Measurements from ENCODE around the gene CAPNS2. TPM values are rescaled to one million over a fixed set of nuclear protein-coding genes. Genes with fewer than 3 reads are reported as not detected.
A peak's percentile ranks its signal among the peaks of the same experiment; 100 is the strongest.

The CAPNS2 gene
- total RNA-seq, 1 donor from 2014 or later = 0.35 TPM

GRCh38 chr16:55563797-55564196 lies 2.7 kb upstream of the CAPNS2 start:
- Mint-ChIP-seq H3K4me3 (ENCODE audit: unreplicated experiment) (no peak overlapping the region), H3K27ac (ENCODE audit: unreplicated experiment) (no peak overlapping the region), H3K9me3 (ENCODE audit: low read depth) (no peaks in the 10 kb centered on the region), H3K4me1 (ENCODE audit: low read depth) (peaks cover 32% of the 10 kb centered on the region), H3K27me3 (ENCODE audit: low read depth) (no peaks in the 10 kb centered on the region), H3K36me3 (ENCODE audit: low read depth) (peaks cover 3% of the 10 kb centered on the region)
- DNase-seq (ENCODE audit: low spot score) = no peak
- TF ChIP-seq, protein P1, sequence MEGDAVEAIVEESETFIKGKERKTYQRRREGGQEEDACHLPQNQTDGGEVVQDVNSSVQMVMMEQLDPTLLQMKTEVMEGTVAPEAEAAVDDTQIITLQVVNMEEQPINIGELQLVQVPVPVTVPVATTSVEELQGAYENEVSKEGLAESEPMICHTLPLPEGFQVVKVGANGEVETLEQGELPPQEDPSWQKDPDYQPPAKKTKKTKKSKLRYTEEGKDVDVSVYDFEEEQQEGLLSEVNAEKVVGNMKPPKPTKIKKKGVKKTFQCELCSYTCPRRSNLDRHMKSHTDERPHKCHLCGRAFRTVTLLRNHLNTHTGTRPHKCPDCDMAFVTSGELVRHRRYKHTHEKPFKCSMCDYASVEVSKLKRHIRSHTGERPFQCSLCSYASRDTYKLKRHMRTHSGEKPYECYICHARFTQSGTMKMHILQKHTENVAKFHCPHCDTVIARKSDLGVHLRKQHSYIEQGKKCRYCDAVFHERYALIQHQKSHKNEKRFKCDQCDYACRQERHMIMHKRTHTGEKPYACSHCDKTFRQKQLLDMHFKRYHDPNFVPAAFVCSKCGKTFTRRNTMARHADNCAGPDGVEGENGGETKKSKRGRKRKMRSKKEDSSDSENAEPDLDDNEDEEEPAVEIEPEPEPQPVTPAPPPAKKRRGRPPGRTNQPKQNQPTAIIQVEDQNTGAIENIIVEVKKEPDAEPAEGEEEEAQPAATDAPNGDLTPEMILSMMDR (IDR thresholded peaks at IDR 0.05) = no peak

DNA sequence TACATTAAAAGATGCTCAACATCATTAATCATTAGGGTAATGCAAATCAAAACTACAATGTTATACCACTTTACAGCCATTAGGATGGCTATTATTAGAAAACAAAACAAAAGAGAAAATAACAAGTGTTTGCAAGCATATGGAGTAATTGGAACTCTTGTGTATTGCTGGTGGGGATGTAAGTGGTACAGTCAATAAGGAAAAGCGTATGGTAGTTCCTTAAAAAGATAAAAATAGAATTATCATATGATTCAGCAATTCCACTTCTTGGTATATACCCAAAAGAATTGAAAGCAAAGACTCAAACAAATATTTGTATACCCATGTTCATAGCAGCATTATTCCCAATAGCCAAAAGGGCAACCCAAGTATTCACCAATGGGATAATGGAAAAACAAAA lies 1.4 kb upstream of the CAPNS2 start:
- TF ChIP-seq, protein P1 (IDR thresholded peaks at IDR 0.05) = no peak
- no peaks in the 10 kb centered on the region for H3K9me3 Mint-ChIP-seq (ENCODE audit: low read depth)
- no peaks in the 10 kb centered on the region for H3K27me3 Mint-ChIP-seq (ENCODE audit: low read depth)
- peaks cover 3% of the 10 kb centered on the region for H3K36me3 Mint-ChIP-seq (ENCODE audit: low read depth)
- DNase-seq (ENCODE audit: low spot score) = no peak
- no peak overlapping the region for H3K27ac Mint-ChIP-seq (ENCODE audit: unreplicated experiment)
- no peak overlapping the region for H3K4me3 Mint-ChIP-seq (ENCODE audit: unreplicated experiment)
- H3K4me1 Mint-ChIP-seq (ENCODE audit: low read depth) = peaks cover 29% of the 10 kb centered on the region

GRCh38 chr16:55567382-55567781 lies 898 bp downstream of the CAPNS2 start:
- Mint-ChIP-seq H3K36me3 (ENCODE audit: low read depth) (peaks cover 3% of the 10 kb centered on the region), H3K4me3 (ENCODE audit: unreplicated experiment) (no peak overlapping the region), H3K27me3 (ENCODE audit: low read depth) (no peaks in the 10 kb centered on the region), H3K4me1 (ENCODE audit: low read depth) (peaks cover 26% of the 10 kb centered on the region), H3K27ac (ENCODE audit: unreplicated experiment) (peak overlapping the region; percentile 72), H3K9me3 (ENCODE audit: low read depth) (no peaks in the 10 kb centered on the region)
- no peak for DNase-seq (ENCODE audit: low spot score)
- TF ChIP-seq, protein P1 (IDR thresholded peaks at IDR 0.05) = no peak

GRCh38 chr16:55568207-55568606 lies 1.7 kb downstream of the CAPNS2 start:
- peaks cover 26% of the 10 kb centered on the region for H3K4me1 Mint-ChIP-seq (ENCODE audit: low read depth)
- H3K4me3 Mint-ChIP-seq (ENCODE audit: unreplicated experiment) = no peak overlapping the region
- TF ChIP-seq, protein P1 (IDR thresholded peaks at IDR 0.05) = no peak
- no peaks in the 10 kb centered on the region for H3K27me3 Mint-ChIP-seq (ENCODE audit: low read depth)
- H3K36me3 Mint-ChIP-seq (ENCODE audit: low read depth) = peaks cover under 1% of the 10 kb centered on the region
- H3K9me3 Mint-ChIP-seq (ENCODE audit: low read depth) = no peaks in the 10 kb centered on the region
- peak overlapping the region; percentile 6 for H3K27ac Mint-ChIP-seq (ENCODE audit: unreplicated experiment)
- DNase-seq (ENCODE audit: low spot score) = no peak

GRCh38 chr16:55569025-55569424 lies 2.5 kb downstream of the CAPNS2 start:
- Mint-ChIP-seq H3K9me3 (ENCODE audit: low read depth) (no peaks in the 10 kb centered on the region), H3K4me1 (ENCODE audit: low read depth) (peaks cover 26% of the 10 kb centered on the region), H3K27me3 (ENCODE audit: low read depth) (no peaks in the 10 kb centered on the region), H3K4me3 (ENCODE audit: unreplicated experiment) (no peak overlapping the region), H3K36me3 (ENCODE audit: low read depth) (no peaks in the 10 kb centered on the region), H3K27ac (ENCODE audit: unreplicated experiment) (no peak overlapping the region)
- DNase-seq (ENCODE audit: low spot score) = no peak
- TF ChIP-seq, protein P1 (IDR thresholded peaks at IDR 0.05) = no peak

Measured in chondrocyte (in vitro differentiated cells).